ENCODE results near the gene TTYH1. TPM values are rescaled to one million over a fixed set of nuclear protein-coding genes. Genes with fewer than 3 reads are reported as not detected.

Gene TTYH1
- total RNA-seq, 4 donors from 2014 or later: 0.63 to 17.8 (median 10.8) TPM

DNA sequence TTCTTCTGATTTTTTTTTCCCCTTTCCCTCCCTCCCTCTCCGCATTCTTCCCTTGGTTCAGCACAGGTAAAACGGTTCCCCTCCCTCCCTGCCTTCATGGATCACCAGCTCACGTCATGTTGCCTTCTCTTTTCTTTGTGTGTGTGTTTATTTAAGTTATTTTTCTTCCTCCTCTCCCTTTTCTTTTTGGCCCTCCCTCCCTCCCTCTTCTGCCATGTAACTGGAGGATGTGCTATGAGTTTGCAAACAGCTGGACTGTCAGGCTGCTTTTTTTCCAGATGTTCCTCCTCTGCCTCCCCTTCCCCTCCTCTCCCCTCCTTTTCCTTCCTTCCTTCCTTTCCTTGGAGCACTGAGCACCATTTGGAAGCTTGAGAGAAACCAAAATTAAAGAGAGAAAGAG, 46.3 kb downstream of the TTYH1 start:
- 57 to 65% methylated on average over 3 of the region's 3 CpGs for WGBS, 2 donors
- H3K4me3 ChIP-seq (ENCODE audit: low read depth, poor library complexity, severe bottlenecking): no peak overlapping the region
- intact Hi-C loops (cut with DNase I; ENCODE audit: low total_unique reads): no loop called here
- TF ChIP-seq, protein P1, sequence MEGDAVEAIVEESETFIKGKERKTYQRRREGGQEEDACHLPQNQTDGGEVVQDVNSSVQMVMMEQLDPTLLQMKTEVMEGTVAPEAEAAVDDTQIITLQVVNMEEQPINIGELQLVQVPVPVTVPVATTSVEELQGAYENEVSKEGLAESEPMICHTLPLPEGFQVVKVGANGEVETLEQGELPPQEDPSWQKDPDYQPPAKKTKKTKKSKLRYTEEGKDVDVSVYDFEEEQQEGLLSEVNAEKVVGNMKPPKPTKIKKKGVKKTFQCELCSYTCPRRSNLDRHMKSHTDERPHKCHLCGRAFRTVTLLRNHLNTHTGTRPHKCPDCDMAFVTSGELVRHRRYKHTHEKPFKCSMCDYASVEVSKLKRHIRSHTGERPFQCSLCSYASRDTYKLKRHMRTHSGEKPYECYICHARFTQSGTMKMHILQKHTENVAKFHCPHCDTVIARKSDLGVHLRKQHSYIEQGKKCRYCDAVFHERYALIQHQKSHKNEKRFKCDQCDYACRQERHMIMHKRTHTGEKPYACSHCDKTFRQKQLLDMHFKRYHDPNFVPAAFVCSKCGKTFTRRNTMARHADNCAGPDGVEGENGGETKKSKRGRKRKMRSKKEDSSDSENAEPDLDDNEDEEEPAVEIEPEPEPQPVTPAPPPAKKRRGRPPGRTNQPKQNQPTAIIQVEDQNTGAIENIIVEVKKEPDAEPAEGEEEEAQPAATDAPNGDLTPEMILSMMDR (IDR thresholded peaks at IDR 0.05): no peak
- TF ChIP-seq POLR2A (IDR thresholded peaks at IDR 0.05): no peak
- DNase-seq (ENCODE audit: low spot score in 2 of 2): no peak

DNA sequence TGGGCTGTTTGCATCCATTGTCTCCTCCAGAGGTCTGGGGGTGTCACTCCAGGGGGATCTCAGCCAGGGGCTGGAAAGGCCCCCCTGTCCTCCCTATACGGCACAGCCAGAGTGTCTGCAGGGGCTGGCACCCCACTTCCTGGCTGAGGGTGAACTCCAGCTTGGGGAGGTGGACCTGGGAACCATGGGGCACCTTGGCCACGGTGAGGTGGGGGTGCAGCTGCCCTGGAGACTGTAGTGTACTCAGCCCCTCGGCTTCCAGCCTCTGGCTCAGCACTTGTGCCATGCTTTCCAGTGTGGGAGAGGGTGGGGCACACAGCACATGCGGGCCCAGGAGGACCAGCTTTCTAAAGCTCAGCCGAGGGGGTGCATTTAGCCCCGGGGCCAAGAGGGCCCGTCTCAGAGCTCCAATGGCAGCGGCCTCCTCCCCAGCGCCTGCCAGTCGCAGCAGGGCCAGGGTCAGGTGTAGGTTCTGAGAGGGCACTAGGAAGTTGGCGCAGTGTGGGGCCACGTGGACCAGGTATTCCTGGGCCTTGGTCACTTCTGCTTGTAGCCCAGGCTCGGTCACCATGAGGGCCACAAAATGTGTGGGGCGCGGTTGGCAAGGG, 46.9 kb downstream of the TTYH1 start:
- no peak for DNase-seq (ENCODE audit: low spot score in 2 of 2)
- intact Hi-C loops (cut with DNase I; ENCODE audit: low total_unique reads): no loop called here
- no peak for TF ChIP-seq POLR2A (IDR thresholded peaks at IDR 0.05)
- TF ChIP-seq, protein P1 (IDR thresholded peaks at IDR 0.05): no peak
- H3K4me3 ChIP-seq (ENCODE audit: low read depth, poor library complexity, severe bottlenecking): no peak overlapping the region
- 55 to 66% methylated on average over 7 to 11 of the region's 15 CpGs for WGBS, 2 donors

DNA sequence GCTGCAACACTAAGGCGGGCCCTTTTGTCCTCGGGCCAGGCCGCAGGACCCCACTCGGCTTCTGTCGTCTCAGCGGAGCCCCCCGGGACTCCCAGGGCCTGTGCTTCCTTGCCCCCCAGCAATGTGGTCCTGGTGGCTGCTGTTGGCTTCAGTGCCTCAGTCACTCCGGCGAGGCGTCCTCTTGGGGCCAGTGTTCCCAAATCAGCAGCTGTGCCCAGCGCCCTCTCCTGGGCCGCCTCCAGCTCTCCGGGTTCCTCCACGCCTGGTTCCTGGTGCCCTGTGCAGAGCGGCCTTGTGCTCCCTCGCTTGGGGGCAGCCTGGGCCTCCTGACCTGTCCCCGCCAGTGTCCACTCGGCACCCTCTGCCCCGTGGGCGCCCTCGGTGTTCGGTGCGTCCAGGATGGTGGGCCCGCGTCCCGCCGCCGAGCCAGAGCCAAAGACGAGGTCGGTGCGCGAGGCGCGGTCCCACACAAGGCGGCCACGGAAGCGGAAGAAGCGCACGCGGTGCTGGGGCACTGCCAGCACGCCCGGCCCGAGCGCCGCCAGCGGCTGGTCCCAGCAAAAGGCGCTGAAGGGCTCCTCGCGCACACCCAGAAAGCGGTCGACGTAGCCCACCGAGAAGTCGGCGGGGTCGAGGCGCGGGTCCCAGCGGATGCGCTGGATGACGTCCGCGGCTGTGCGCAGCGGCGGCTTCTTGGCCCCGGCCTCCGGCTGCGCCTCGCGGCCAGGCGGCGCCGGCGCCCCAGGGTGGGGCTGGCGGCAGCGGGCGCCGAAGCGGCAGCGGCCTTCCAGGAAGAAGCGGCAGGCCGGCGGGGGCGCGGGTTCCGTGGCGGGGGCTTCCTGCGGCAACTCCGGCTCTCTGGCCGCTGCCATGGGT, 47.6 kb downstream of the TTYH1 start:
- 3 to 11% methylated on average over 23 to 40 of the region's 91 CpGs for WGBS, 2 donors
- DNase-seq (ENCODE audit: low spot score in 2 of 2): peak; percentile 55 to 96
- TF ChIP-seq POLR2A (IDR thresholded peaks at IDR 0.05): no peak
- TF ChIP-seq, protein P1 (IDR thresholded peaks at IDR 0.05): no peak
- intact Hi-C loops (cut with DNase I; ENCODE audit: low total_unique reads): no loop called here
- peak overlapping the region; percentile 40 for H3K4me3 ChIP-seq (ENCODE audit: low read depth, poor library complexity, severe bottlenecking)

DNA sequence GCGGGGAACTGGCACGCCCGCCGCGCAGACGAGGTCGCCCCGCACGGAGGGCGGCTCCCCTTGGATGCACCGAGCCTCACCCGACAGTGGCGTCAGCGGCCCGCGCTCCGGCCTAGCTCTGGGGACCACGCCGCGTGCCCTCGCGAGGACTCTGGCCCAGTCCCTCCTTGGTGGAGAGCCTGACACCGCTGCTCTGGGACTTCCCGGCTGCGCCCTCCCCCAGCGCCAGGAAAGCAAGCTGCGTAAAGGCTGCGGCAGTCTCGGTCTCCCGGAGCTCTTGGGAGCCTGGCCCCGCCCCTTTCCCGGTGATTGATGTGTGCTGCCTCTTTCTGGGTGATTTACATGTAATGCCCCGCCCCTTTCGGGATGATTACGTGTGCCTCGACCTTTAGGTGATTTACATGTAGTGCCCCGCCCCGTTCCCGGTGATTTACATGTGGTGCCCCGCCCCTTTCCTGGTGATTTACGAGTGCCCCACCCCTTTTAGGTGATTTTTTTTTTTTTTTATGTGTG, 48.3 kb downstream of the TTYH1 start, which contains the start of gene LENG9:
TSS of gene LENG9 (minus strand) at position 248 of the 513 bp plus-strand sequence. CDS start 252 bp downstream, outside the sequence.
- peak within 1 kb of the TSS; percentile 40 for H3K4me3 ChIP-seq (ENCODE audit: low read depth, poor library complexity, severe bottlenecking)
- intact Hi-C loops (cut with DNase I; ENCODE audit: low total_unique reads): no loop called here
- 0% methylated on average over 19 to 34 of the region's 41 CpGs for WGBS, 2 donors
- TF ChIP-seq POLR2A (IDR thresholded peaks at IDR 0.05): no peak
- TF ChIP-seq, protein P1 (IDR thresholded peaks at IDR 0.05): no peak
- peak; percentile 100 for DNase-seq (ENCODE audit: low spot score in 2 of 2)

DNA sequence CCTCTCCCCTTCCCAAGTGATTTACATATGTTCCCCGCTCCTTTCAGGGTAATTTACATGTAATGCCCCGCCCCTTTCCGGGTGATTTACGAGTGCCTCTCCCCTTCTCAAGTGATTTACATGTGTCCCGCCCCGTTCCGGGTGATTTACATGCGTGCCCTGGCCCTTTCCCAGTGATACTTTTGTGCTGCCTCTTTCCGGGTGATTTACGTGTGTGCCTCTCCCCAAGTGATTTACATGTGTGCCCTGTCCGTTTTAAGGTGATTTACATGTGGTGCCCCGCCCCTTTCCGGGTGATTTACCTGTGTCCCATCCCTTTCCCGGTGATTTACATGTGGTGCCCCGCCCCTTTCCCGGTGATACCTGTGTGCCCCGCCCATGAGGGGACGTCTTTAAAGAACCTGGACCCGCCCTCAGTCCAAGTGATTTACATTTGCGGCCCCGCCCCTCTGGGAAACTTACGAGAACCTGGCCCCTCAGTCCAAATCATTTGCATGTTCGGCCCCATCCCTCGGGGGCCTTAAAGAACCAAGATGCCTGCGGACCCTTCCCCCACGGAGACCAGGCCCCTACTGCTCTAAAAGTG, 48.9 kb downstream of the TTYH1 start:
- peak; percentile 94 to 97 for DNase-seq (ENCODE audit: low spot score in 2 of 2)
- peak overlapping the region; percentile 21 for H3K4me3 ChIP-seq (ENCODE audit: low read depth, poor library complexity, severe bottlenecking)
- 1% methylated on average over 26 of the region's 26 CpGs for WGBS, 2 donors
- TF ChIP-seq, protein P1 (IDR thresholded peaks at IDR 0.05): no peak
- TF ChIP-seq POLR2A (IDR thresholded peaks at IDR 0.05): no peak
- intact Hi-C loops (cut with DNase I; ENCODE audit: low total_unique reads): no loop called here
